ENCODE measurements around the gene EIF3F.

Gene EIF3F

GRCh38 chr11:8011981-8012444 is 24.9 kb downstream of the EIF3F start:
- Histone ChIP-seq H3K27ac (ENCODE audit: low read depth, low read length) (no peak overlapping the region), H3K4me3 (ENCODE audit: low read length) (no peak overlapping the region), H3K9ac (ENCODE audit: low read depth, low read length) (no peak overlapping the region), H3K9me3 (ENCODE audit: insufficient read depth, low read depth, low read length) (no peaks in the 10 kb centered on the region), H3K27me3 (ENCODE audit: insufficient read depth, low read length) (peaks cover 22% of the 10 kb centered on the region), H3K4me1 (ENCODE audit: insufficient read depth, low read length) (peaks cover 16% of the 10 kb centered on the region), H3K36me3 (ENCODE audit: insufficient read depth, low read length) (no peaks in the 10 kb centered on the region)
- WGBS = 93% methylated on average over 4 of the region's 4 CpGs

- Histone ChIP-seq H3K27me3 (ENCODE audit: insufficient read depth, low read length) (peaks cover 40% of the 10 kb centered on the region), H3K4me3 (ENCODE audit: low read length) (no peak overlapping the region), H3K9me3 (ENCODE audit: insufficient read depth, low read depth, low read length) (no peaks in the 10 kb centered on the region), H3K36me3 (ENCODE audit: insufficient read depth, low read length) (no peaks in the 10 kb centered on the region), H3K4me1 (ENCODE audit: insufficient read depth, low read length) (peaks cover 19% of the 10 kb centered on the region), H3K27ac (ENCODE audit: low read depth, low read length) (no peak overlapping the region), H3K9ac (ENCODE audit: low read depth, low read length) (no peak overlapping the region)
- 71% methylated on average over 4 of the region's 5 CpGs for WGBS
Observed at GRCh38 chr11:8013833-8014232, 26.7 kb downstream of the EIF3F start.

- WGBS = 65% methylated on average over 4 of the region's 4 CpGs
- Histone ChIP-seq H3K27ac (ENCODE audit: low read depth, low read length) (no peak overlapping the region), H3K27me3 (ENCODE audit: insufficient read depth, low read length) (peaks cover 59% of the 10 kb centered on the region), H3K9me3 (ENCODE audit: insufficient read depth, low read depth, low read length) (no peaks in the 10 kb centered on the region), H3K4me3 (ENCODE audit: low read length) (0 out of 2 replicates have a peak overlapping the region, but pooled peaks have one; percentile 14), H3K36me3 (ENCODE audit: insufficient read depth, low read length) (no peaks in the 10 kb centered on the region), H3K4me1 (ENCODE audit: insufficient read depth, low read length) (peaks cover 19% of the 10 kb centered on the region), H3K9ac (ENCODE audit: low read depth, low read length) (no peak overlapping the region)
Observed at GRCh38 chr11:8015753-8016239, 28.7 kb downstream of the EIF3F start.

GRCh38 chr11:8016440-8016839 is 29.3 kb downstream of the EIF3F start:
- Histone ChIP-seq H3K27ac (ENCODE audit: low read depth, low read length) (no peak overlapping the region), H3K27me3 (ENCODE audit: insufficient read depth, low read length) (peaks cover 65% of the 10 kb centered on the region), H3K4me3 (ENCODE audit: low read length) (peak overlapping the region; percentile 14; the same call in 1 of the 2 replicates), H3K9ac (ENCODE audit: low read depth, low read length) (no peak overlapping the region), H3K9me3 (ENCODE audit: insufficient read depth, low read depth, low read length) (no peaks in the 10 kb centered on the region), H3K4me1 (ENCODE audit: insufficient read depth, low read length) (peaks cover 19% of the 10 kb centered on the region), H3K36me3 (ENCODE audit: insufficient read depth, low read length) (no peaks in the 10 kb centered on the region)
- 7% methylated on average over 4 of the region's 4 CpGs for WGBS

- H3K4me1 ChIP-seq (ENCODE audit: insufficient read depth, low read length) = peaks cover 19% of the 10 kb centered on the region
- H3K9me3 ChIP-seq (ENCODE audit: insufficient read depth, low read depth, low read length) = no peaks in the 10 kb centered on the region
- WGBS = 91% methylated on average over 2 of the region's 2 CpGs
- no peaks in the 10 kb centered on the region for H3K36me3 ChIP-seq (ENCODE audit: insufficient read depth, low read length)
- H3K9ac ChIP-seq (ENCODE audit: low read depth, low read length) = no peak overlapping the region
- H3K27ac ChIP-seq (ENCODE audit: low read depth, low read length) = no peak overlapping the region
- H3K27me3 ChIP-seq (ENCODE audit: insufficient read depth, low read length) = peaks cover 71% of the 10 kb centered on the region
- H3K4me3 ChIP-seq (ENCODE audit: low read length) = no peak overlapping the region
Observed at GRCh38 chr11:8017071-8017470, 29.9 kb downstream of the EIF3F start.

GRCh38 chr11:8017894-8018483 is 30.9 kb downstream of the EIF3F start:
- WGBS = 34% methylated on average over 11 of the region's 13 CpGs
- Histone ChIP-seq H3K9me3 (ENCODE audit: insufficient read depth, low read depth, low read length) (no peaks in the 10 kb centered on the region), H3K27me3 (ENCODE audit: insufficient read depth, low read length) (peaks cover 76% of the 10 kb centered on the region), H3K4me3 (ENCODE audit: low read length) (peak overlapping the region; percentile 61), H3K36me3 (ENCODE audit: insufficient read depth, low read length) (no peaks in the 10 kb centered on the region), H3K4me1 (ENCODE audit: insufficient read depth, low read length) (peaks cover 19% of the 10 kb centered on the region), H3K9ac (ENCODE audit: low read depth, low read length) (no peak overlapping the region), H3K27ac (ENCODE audit: low read depth, low read length) (no peak overlapping the region)

GRCh38 chr11:8018484-8019313 is 31.6 kb downstream of the EIF3F start:
- H3K27ac ChIP-seq (ENCODE audit: low read depth, low read length) = no peak overlapping the region
- H3K4me1 ChIP-seq (ENCODE audit: insufficient read depth, low read length) = peaks cover 19% of the 10 kb centered on the region
- H3K27me3 ChIP-seq (ENCODE audit: insufficient read depth, low read length) = peaks cover 76% of the 10 kb centered on the region
- peak overlapping the region; percentile 61 for H3K4me3 ChIP-seq (ENCODE audit: low read length)
- 1% methylated on average over 62 of the region's 62 CpGs for WGBS
- no peaks in the 10 kb centered on the region for H3K36me3 ChIP-seq (ENCODE audit: insufficient read depth, low read length)
- H3K9ac ChIP-seq (ENCODE audit: low read depth, low read length) = peak overlapping the region; percentile 1; the same call in 1 of the 2 replicates
- no peaks in the 10 kb centered on the region for H3K9me3 ChIP-seq (ENCODE audit: insufficient read depth, low read depth, low read length)

GRCh38 chr11:8019314-8020243 is 32.4 kb downstream of the EIF3F start:
- Histone ChIP-seq H3K27me3 (ENCODE audit: insufficient read depth, low read length) (peaks cover 76% of the 10 kb centered on the region), H3K27ac (ENCODE audit: low read depth, low read length) (no peak overlapping the region), H3K4me3 (ENCODE audit: low read length) (peak overlapping the region; percentile 61), H3K9ac (ENCODE audit: low read depth, low read length) (no peak overlapping the region; the same call in 1 of the 2 replicates), H3K36me3 (ENCODE audit: insufficient read depth, low read length) (no peaks in the 10 kb centered on the region), H3K9me3 (ENCODE audit: insufficient read depth, low read depth, low read length) (no peaks in the 10 kb centered on the region), H3K4me1 (ENCODE audit: insufficient read depth, low read length) (peaks cover 19% of the 10 kb centered on the region)
- WGBS = 2% methylated on average over 84 of the region's 84 CpGs

- Histone ChIP-seq H3K4me1 (ENCODE audit: insufficient read depth, low read length) (peaks cover 19% of the 10 kb centered on the region), H3K4me3 (ENCODE audit: low read length) (peak overlapping the region; percentile 43), H3K36me3 (ENCODE audit: insufficient read depth, low read length) (no peaks in the 10 kb centered on the region), H3K27ac (ENCODE audit: low read depth, low read length) (no peak overlapping the region), H3K27me3 (ENCODE audit: insufficient read depth, low read length) (peaks cover 71% of the 10 kb centered on the region), H3K9ac (ENCODE audit: low read depth, low read length) (no peak overlapping the region), H3K9me3 (ENCODE audit: insufficient read depth, low read depth, low read length) (no peaks in the 10 kb centered on the region)
- WGBS = 58% methylated on average over 7 of the region's 7 CpGs
Observed at GRCh38 chr11:8020244-8020597, 33.1 kb downstream of the EIF3F start.

GRCh38 chr11:8021920-8022319 is 34.8 kb downstream of the EIF3F start:
- no peaks in the 10 kb centered on the region for H3K9me3 ChIP-seq (ENCODE audit: insufficient read depth, low read depth, low read length)
- H3K4me1 ChIP-seq (ENCODE audit: insufficient read depth, low read length) = peaks cover 3% of the 10 kb centered on the region
- WGBS = 91% methylated on average over 1 of the region's 1 CpG
- no peak overlapping the region for H3K4me3 ChIP-seq (ENCODE audit: low read length)
- H3K9ac ChIP-seq (ENCODE audit: low read depth, low read length) = no peak overlapping the region
- no peaks in the 10 kb centered on the region for H3K36me3 ChIP-seq (ENCODE audit: insufficient read depth, low read length)
- peaks cover 55% of the 10 kb centered on the region for H3K27me3 ChIP-seq (ENCODE audit: insufficient read depth, low read length)
- H3K27ac ChIP-seq (ENCODE audit: low read depth, low read length) = no peak overlapping the region

Data from HUES64 (cell line).